Naive B cell (primary cell): ENCODE data around the gene LHCGR. TPM values are rescaled to one million over a fixed set of nuclear protein-coding genes. Genes with fewer than 3 reads are reported as not detected.
A peak's percentile ranks its signal among the peaks of the same experiment; 100 is the strongest.
"Not testable (repeated sequence)": the region's sequence is repeated elsewhere in the genome, so short reads cannot be mapped to it uniquely, and the experiment has no call there.

Experiments used
- ATAC-seq, 2 donors: fragments of 150-1000 bp; cut with Tn5 transposase; 2 replicates each; pipeline ENCODE4 v1.10.0; 2021; ENCODE audit warnings: low read depth in 2 of 2, mild to moderate bottlenecking in 2 of 2, moderate library complexity in 2 of 2
- DNase-seq: peaks from one replicate; pipeline ENCODE4 v3.0.0; 2022
- H3K27ac Mint-ChIP-seq, 6 donors: one replicate each; pipeline ENCODE4 v1.8.0; 2020 to 2022; ENCODE audit warnings: mild to moderate bottlenecking in 6 of 6, mixed read lengths in 6 of 6, moderate library complexity in 5 of 6, inconsistent platforms in 2 of 6
- H3K27me3 Mint-ChIP-seq, 3 donors: one replicate each; pipeline ENCODE4 v1.8.0; 2021 to 2022; ENCODE audit warnings: mixed read lengths in 3 of 3, mild to moderate bottlenecking in 1 of 3
- H3K36me3 Mint-ChIP-seq, 2 donors: one replicate each; pipeline ENCODE4 v1.8.0; 2020 to 2022; ENCODE audit warnings: mixed read lengths in 2 of 2, inconsistent platforms in 1 of 2, mild to moderate bottlenecking in 1 of 2
- H3K4me1 Mint-ChIP-seq, 3 donors: one replicate each; pipeline ENCODE4 v1.8.0; 2020 to 2022; ENCODE audit warnings: mixed read lengths in 3 of 3, inconsistent platforms in 1 of 3, mild to moderate bottlenecking in 1 of 3, moderate library complexity in 1 of 3
- H3K4me3 Mint-ChIP-seq, 8 donors: one replicate each; pipeline ENCODE4 v1.8.0; 2020 to 2022; ENCODE audit warnings: mild to moderate bottlenecking in 8 of 8, mixed read lengths in 8 of 8, moderate library complexity in 8 of 8, inconsistent platforms in 2 of 8
- H3K9me3 Mint-ChIP-seq, 7 donors: one replicate each; pipeline ENCODE4 v1.8.0; 2020 to 2022; ENCODE audit warnings: mixed read lengths in 7 of 7, mild to moderate bottlenecking in 5 of 7, inconsistent platforms in 2 of 7, moderate library complexity in 1 of 7
- polyA plus RNA-seq, 6 donors: library from polyadenylated mRNA; unstranded; fragments of 300-500 nt; fragmentation: Illumina TruSeq; gene quantifications; one replicate each; pipeline ENCODE4 v1.2.3, GENCODE V29; 2021; ENCODE audit warnings: low read depth in 6 of 6

Gene LHCGR
- polyA plus RNA-seq, 6 donors from 2014 or later, result not detected

GRCh38 chr2:48714245-48714644 lies 41.3 kb downstream of the LHCGR start:
- H3K4me3 Mint-ChIP-seq, result no peak overlapping the region
- H3K4me1 Mint-ChIP-seq, result no peaks in the 10 kb centered on the region
- H3K36me3 Mint-ChIP-seq, result no peaks in the 10 kb centered on the region
- H3K27ac Mint-ChIP-seq, result no peak overlapping the region
- DNase-seq (no peak), ATAC-seq (no peak)
- peaks cover 18 to 37% (median 21%) of the 10 kb centered on the region in 3 donors for H3K27me3 Mint-ChIP-seq
- no peaks in the 10 kb centered on the region for H3K9me3 Mint-ChIP-seq

- no peak for ATAC-seq
- H3K4me3 Mint-ChIP-seq, result no peak overlapping the region
- no peaks in the 10 kb centered on the region for H3K36me3 Mint-ChIP-seq
- DNase-seq, result no peak
- no peak overlapping the region for H3K27ac Mint-ChIP-seq
- H3K9me3 Mint-ChIP-seq, result no peaks in the 10 kb centered on the region
- H3K4me1 Mint-ChIP-seq, result no peaks in the 10 kb centered on the region
- peaks cover 17 to 37% (median 21%) of the 10 kb centered on the region in 3 donors for H3K27me3 Mint-ChIP-seq
Measured at GRCh38 chr2:48713647-48714046, 41.9 kb downstream of the LHCGR start.

DNA sequence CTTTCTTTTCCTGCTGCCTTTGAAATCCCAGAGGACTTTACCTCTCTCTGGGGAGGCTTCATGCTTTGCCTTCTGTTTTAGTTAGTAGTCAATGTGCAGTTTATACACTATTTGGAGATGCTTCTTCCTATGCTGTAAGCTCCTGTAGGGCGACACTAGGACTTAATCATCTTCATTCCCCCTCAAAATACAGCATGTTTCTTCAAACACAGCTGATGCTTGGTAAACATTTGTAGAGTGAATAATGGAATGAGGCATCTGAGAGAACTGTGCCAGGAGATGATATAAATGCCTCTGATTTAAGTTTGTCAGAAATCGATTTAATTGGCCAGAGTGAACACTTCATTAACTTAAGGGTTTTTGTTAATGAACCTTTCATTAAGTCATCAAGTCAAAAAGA lies 43.4 kb downstream of the LHCGR start:
- Mint-ChIP-seq H3K36me3 (no peaks in the 10 kb centered on the region), H3K9me3 (no peaks in the 10 kb centered on the region), H3K4me1 (no peaks in the 10 kb centered on the region), H3K4me3 (no peak overlapping the region), H3K27ac (no peak overlapping the region), H3K27me3 (peaks cover 17 to 37% (median 21%) of the 10 kb centered on the region in 3 donors)
- DNase-seq (no peak), ATAC-seq (no peak)

DNA sequence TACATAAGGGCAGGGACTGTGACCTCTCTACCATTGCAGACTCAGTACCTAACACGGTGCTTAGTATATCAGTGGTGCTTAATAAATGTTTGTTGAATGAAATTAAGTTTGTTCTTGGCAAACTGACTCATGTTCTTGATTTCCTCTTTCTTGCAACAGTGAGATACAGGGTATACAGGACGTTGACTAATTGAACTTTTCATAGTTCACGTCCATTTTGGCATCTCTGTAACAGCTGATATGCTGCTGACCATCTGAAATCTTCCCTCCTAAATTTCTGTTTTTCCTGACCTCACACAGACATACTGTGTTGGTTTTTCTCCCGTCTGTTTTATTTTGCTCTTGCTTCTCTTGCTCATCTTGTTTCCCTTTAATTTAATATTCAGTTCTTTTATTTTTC lies 44.2 kb downstream of the LHCGR start:
- ATAC-seq, result no peak

DNA sequence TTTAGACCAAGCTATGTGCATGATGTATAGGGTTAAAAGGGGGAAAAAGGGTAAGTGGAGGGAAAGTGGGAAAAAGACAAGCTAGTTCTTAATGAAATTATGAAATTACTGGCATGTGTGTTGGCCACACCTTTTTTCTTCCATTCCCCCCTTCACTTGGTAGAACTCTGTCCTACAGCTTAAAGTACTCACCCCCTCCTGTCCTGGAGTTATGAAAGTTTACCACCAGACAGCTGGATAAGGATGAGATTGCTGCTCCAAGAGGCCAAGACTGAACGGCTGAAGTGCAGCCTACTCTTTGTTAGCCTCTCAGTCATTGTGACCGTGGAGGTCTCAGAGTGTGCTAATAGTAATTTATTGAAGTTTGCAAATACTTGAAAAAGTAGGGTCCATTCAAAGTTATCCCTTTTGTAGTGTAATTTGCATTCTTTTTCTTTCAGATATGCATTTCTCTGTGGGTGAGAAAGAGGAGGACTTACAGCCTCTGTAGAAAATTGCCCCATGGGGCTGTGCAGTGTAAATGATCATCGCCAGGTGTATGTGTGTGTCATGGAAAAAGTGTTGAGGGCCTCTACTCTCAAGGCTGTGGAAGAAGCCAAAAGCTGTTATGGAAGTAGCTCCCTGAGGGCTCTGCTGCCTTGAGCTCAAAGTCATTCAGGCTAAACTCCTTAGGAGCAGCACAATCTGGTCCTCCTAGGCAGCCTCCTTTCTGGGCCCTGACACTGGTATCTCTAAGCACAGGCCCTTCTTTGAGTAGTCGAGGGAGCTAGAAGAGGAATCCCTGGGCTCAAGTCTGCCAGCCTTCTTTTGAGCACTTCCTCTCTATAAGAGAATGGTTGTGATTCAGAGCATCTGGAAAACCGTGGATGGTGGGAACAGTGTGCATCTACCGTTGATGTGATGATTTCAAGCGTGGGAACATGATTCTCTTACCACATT lies 46.2 kb downstream of the LHCGR start:
- DNase-seq, result no peak
- Mint-ChIP-seq H3K4me3 (no peak overlapping the region), H3K36me3 (no peaks in the 10 kb centered on the region), H3K27ac (no peak overlapping the region), H3K27me3 (peaks cover 4 to 29% (median 13%) of the 10 kb centered on the region in 3 donors), H3K4me1 (no peaks in the 10 kb centered on the region), H3K9me3 (peaks cover 0 to 8% (median 0%) of the 10 kb centered on the region in 7 donors)
- no peak for ATAC-seq

More for the DNA sequence above, 44.2 kb downstream of the LHCGR start:
- peaks cover 0 to 2% (median 0%) of the 10 kb centered on the region in 7 donors for H3K9me3 Mint-ChIP-seq
- H3K27me3 Mint-ChIP-seq, result peaks cover 8 to 37% (median 21%) of the 10 kb centered on the region in 3 donors
- no peak for DNase-seq
- no peaks in the 10 kb centered on the region for H3K4me1 Mint-ChIP-seq
- H3K27ac Mint-ChIP-seq, result no peak overlapping the region
- H3K36me3 Mint-ChIP-seq, result no peaks in the 10 kb centered on the region
- no peak overlapping the region for H3K4me3 Mint-ChIP-seq

- DNase-seq, result no peak
- Mint-ChIP-seq H3K36me3 (no peaks in the 10 kb centered on the region), H3K9me3 (peaks cover 0 to 9% (median 3%) of the 10 kb centered on the region in 7 donors), H3K27me3 (peaks cover 4 to 22% (median 13%) of the 10 kb centered on the region in 3 donors), H3K27ac (no peak overlapping the region), H3K4me1 (no peaks in the 10 kb centered on the region), H3K4me3 (no peak overlapping the region)
- ATAC-seq, result no peak
Measured at GRCh38 chr2:48707466-48707865, 48.1 kb downstream of the LHCGR start.

- not testable (repeated sequence) for H3K36me3 Mint-ChIP-seq, H3K4me3 Mint-ChIP-seq, H3K27ac Mint-ChIP-seq, ATAC-seq, DNase-seq, H3K9me3 Mint-ChIP-seq, H3K4me1 Mint-ChIP-seq, H3K27me3 Mint-ChIP-seq
Measured at GRCh38 chr2:48703621-48704020, 51.9 kb downstream of the LHCGR start.

- Mint-ChIP-seq H3K4me1 (no peaks in the 10 kb centered on the region), H3K4me3 (no peak overlapping the region), H3K36me3 (no peaks in the 10 kb centered on the region), H3K9me3 (peaks cover 0 to 9% (median 0%) of the 10 kb centered on the region in 7 donors), H3K27ac (no peak overlapping the region), H3K27me3 (no peaks in the 10 kb centered on the region)
- no peak for DNase-seq
- ATAC-seq, result no peak
Measured at GRCh38 chr2:48699348-48699930, 56.1 kb downstream of the LHCGR start.

- Mint-ChIP-seq H3K36me3 (no peaks in the 10 kb centered on the region), H3K9me3 (no peaks in the 10 kb centered on the region), H3K27me3 (peaks cover 0 to 6% (median 0%) of the 10 kb centered on the region in 3 donors), H3K4me1 (no peaks in the 10 kb centered on the region), H3K4me3 (no peak overlapping the region), H3K27ac (no peak overlapping the region)
- DNase-seq, result no peak
- ATAC-seq, result no peak
Measured at GRCh38 chr2:48696881-48697280, 58.6 kb downstream of the LHCGR start.

DNA sequence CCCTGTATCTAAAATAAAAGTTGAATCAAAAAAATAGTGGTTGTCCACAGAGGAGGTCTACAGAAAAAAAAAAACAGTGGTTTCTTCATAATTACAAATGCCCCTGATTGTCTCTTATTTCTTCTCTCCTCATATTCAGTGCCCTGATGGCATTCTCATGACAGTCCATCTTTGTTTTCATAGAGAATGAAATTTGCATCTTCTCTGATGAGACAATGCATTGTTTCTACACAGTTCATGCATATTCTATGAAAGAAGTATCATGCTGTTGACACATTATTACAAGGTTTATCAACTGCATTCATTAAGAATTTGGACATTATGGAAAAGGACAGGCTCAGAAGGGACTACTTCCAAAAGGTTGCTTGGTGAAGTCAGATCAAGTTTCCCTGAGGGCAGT lies 59.5 kb downstream of the LHCGR start:
- ATAC-seq, result no peak
- H3K9me3 Mint-ChIP-seq, result no peaks in the 10 kb centered on the region
- H3K27me3 Mint-ChIP-seq, result peaks cover 0 to 6% (median 0%) of the 10 kb centered on the region in 3 donors
- no peaks in the 10 kb centered on the region for H3K4me1 Mint-ChIP-seq
- no peaks in the 10 kb centered on the region for H3K36me3 Mint-ChIP-seq
- no peak for DNase-seq
- H3K27ac Mint-ChIP-seq, result no peak overlapping the region
- no peak overlapping the region for H3K4me3 Mint-ChIP-seq

- no peaks in the 10 kb centered on the region for H3K4me1 Mint-ChIP-seq
- ATAC-seq, result no peak
- peaks cover 6% of the 10 kb centered on the region in 3 donors for H3K27me3 Mint-ChIP-seq
- DNase-seq, result no peak
- no peak overlapping the region for H3K4me3 Mint-ChIP-seq
- H3K36me3 Mint-ChIP-seq, result no peaks in the 10 kb centered on the region
- H3K27ac Mint-ChIP-seq, result no peak overlapping the region
- H3K9me3 Mint-ChIP-seq, result peaks cover 0 to 2% (median 0%) of the 10 kb centered on the region in 7 donors
Measured at GRCh38 chr2:48694149-48694548, 61.4 kb downstream of the LHCGR start.

GRCh38 chr2:48693645-48694044 lies 61.9 kb downstream of the LHCGR start:
- Mint-ChIP-seq H3K4me3 (no peak overlapping the region), H3K27ac (no peak overlapping the region), H3K9me3 (peaks cover 0 to 2% (median 0%) of the 10 kb centered on the region in 7 donors), H3K36me3 (no peaks in the 10 kb centered on the region), H3K27me3 (peaks cover 6% of the 10 kb centered on the region in 3 donors), H3K4me1 (no peaks in the 10 kb centered on the region)
- DNase-seq (no peak), ATAC-seq (no peak)

GRCh38 chr2:48693066-48693465 lies 62.5 kb downstream of the LHCGR start:
- peaks cover 0 to 2% (median 0%) of the 10 kb centered on the region in 7 donors for H3K9me3 Mint-ChIP-seq
- no peaks in the 10 kb centered on the region for H3K4me1 Mint-ChIP-seq
- ATAC-seq, result no peak
- no peaks in the 10 kb centered on the region for H3K36me3 Mint-ChIP-seq
- no peak for DNase-seq
- peak overlapping the region in 1 of 6 donors; percentile 37 for H3K27ac Mint-ChIP-seq
- H3K4me3 Mint-ChIP-seq, result no peak overlapping the region
- H3K27me3 Mint-ChIP-seq, result peaks cover 6 to 12% (median 6%) of the 10 kb centered on the region in 3 donors
